Activated T-helper 17 cell treated with anti-CD3 and anti-CD28 coated beads, Interleukin-2, amount 50 U/mL, for 72 hours (primary cell): ENCODE measurements around the gene ZRANB1. TPM values are rescaled to one million over a fixed set of nuclear protein-coding genes. Genes with fewer than 3 reads are reported as not detected.

Experiments used
- ATAC-seq: fragments of 150-1000 bp; cut with Tn5 transposase; replicated peaks from 2 replicates; pipeline ENCODE4 v1.10.0; 2021; ENCODE audit warnings: mild to moderate bottlenecking, moderate library complexity
- H3K27ac Mint-ChIP-seq: one replicate; pipeline ENCODE4 v1.8.0; 2022; ENCODE audit warnings: mixed read lengths
- H3K27me3 Mint-ChIP-seq: one replicate; pipeline ENCODE4 v1.8.0; 2022; ENCODE audit warnings: mixed read lengths
- H3K36me3 Mint-ChIP-seq: one replicate; pipeline ENCODE4 v1.8.0; 2022; ENCODE audit warnings: low read depth, mild to moderate bottlenecking, mixed read lengths
- H3K4me1 Mint-ChIP-seq: one replicate; pipeline ENCODE4 v1.8.0; 2022; ENCODE audit warnings: mixed read lengths
- H3K4me3 Mint-ChIP-seq: one replicate; pipeline ENCODE4 v1.8.0; 2022; ENCODE audit warnings: mild to moderate bottlenecking, mixed read lengths
- H3K9me3 Mint-ChIP-seq: one replicate; pipeline ENCODE4 v1.8.0; 2022; ENCODE audit warnings: mixed read lengths
- total RNA-seq, 2 donors: library from RNA; stranded (reverse); gene quantifications; one replicate each; pipeline ENCODE4 v1.2.3, GENCODE V29; 2022

The ZRANB1 gene
- total RNA-seq, 2 donors from 2014 or later, result 7.9 to 8.7 TPM

GRCh38 chr10:124989526-124989925 lies 47.6 kb downstream of the ZRANB1 start:
- Mint-ChIP-seq H3K27ac (no peak overlapping the region), H3K36me3 (peaks cover 51% of the 10 kb centered on the region), H3K27me3 (no peaks in the 10 kb centered on the region), H3K4me3 (no peak overlapping the region), H3K9me3 (no peaks in the 10 kb centered on the region), H3K4me1 (no peaks in the 10 kb centered on the region)
- ATAC-seq, result no peak

- no peaks in the 10 kb centered on the region for H3K27me3 Mint-ChIP-seq
- no peak for ATAC-seq
- H3K9me3 Mint-ChIP-seq, result no peaks in the 10 kb centered on the region
- H3K27ac Mint-ChIP-seq, result no peak overlapping the region
- peaks cover 37% of the 10 kb centered on the region for H3K36me3 Mint-ChIP-seq
- no peak overlapping the region for H3K4me3 Mint-ChIP-seq
- H3K4me1 Mint-ChIP-seq, result no peaks in the 10 kb centered on the region
These were observed 49.0 kb downstream of the ZRANB1 start for GRCh38 chr10:124990671-124991625.

- Mint-ChIP-seq H3K9me3 (no peaks in the 10 kb centered on the region), H3K27ac (no peak overlapping the region), H3K4me3 (no peak overlapping the region), H3K27me3 (no peaks in the 10 kb centered on the region), H3K36me3 (peaks cover 28% of the 10 kb centered on the region), H3K4me1 (no peaks in the 10 kb centered on the region)
- ATAC-seq, result peak; percentile 38
These were observed 49.9 kb downstream of the ZRANB1 start for GRCh38 chr10:124991835-124992234.

DNA sequence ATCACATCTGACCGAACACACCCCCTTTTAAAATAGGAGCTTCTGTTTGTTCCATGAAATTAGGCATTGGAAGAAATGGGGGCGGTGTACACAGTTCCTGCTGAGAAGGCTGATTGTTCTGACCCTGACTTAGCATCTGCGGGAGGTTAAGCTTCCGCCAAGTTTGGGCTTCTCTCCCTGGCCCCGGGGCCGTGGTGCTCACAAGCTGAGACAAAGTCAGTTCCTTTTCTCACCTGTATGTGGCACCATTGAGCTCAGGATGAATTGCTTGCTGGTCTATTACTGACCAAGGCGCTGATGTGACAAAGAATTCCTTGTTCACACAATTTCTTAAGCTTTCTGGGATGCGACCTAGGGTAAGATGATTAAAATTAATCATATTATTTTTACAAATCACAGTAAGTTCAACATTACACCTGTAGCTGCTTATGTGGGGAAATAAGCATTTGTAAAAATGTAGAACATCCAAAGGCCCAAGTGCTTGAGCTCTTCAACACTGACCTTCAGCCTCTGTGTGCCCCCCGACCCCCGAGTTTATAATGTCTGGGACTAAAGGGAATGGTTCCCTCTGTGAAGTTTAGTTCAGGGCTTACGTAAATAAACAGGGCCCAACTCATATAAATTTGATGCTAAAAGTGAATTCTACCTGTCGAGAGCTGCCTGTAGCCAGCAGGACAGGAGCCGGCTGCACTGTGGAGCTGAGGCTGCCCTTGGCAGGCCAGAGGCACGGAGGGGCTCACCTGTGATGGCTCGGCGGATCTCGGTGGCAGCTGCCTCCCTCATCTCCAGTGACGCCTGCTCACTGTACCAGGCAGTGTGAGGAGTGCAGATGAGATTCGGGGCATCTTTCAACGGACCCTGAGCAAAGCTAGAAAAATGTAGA lies 50.8 kb downstream of the ZRANB1 start:
- H3K27me3 Mint-ChIP-seq, result no peaks in the 10 kb centered on the region
- H3K36me3 Mint-ChIP-seq, result peaks cover 20% of the 10 kb centered on the region
- peak; percentile 62 for ATAC-seq
- H3K4me1 Mint-ChIP-seq, result no peaks in the 10 kb centered on the region
- no peaks in the 10 kb centered on the region for H3K9me3 Mint-ChIP-seq
- H3K27ac Mint-ChIP-seq, result no peak overlapping the region
- H3K4me3 Mint-ChIP-seq, result no peak overlapping the region

DNA sequence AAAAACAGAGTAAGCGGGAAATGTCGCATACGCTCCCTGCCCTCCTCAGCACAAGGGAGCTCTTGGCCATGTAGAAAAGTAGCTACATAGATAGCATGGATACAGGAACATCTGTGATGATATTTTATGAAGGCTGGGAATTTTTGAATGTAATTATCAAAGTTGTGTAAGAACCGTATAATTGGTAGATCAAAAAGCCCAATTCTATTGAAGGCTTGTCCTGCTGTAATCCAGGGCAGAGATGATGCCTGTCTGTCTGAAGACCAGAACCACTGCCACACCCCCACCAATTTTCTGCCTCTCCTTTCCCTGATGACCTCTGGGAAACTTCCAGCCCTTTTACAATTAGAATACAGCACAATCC lies 51.4 kb downstream of the ZRANB1 start:
- H3K36me3 Mint-ChIP-seq, result peaks cover 13% of the 10 kb centered on the region

DNA sequence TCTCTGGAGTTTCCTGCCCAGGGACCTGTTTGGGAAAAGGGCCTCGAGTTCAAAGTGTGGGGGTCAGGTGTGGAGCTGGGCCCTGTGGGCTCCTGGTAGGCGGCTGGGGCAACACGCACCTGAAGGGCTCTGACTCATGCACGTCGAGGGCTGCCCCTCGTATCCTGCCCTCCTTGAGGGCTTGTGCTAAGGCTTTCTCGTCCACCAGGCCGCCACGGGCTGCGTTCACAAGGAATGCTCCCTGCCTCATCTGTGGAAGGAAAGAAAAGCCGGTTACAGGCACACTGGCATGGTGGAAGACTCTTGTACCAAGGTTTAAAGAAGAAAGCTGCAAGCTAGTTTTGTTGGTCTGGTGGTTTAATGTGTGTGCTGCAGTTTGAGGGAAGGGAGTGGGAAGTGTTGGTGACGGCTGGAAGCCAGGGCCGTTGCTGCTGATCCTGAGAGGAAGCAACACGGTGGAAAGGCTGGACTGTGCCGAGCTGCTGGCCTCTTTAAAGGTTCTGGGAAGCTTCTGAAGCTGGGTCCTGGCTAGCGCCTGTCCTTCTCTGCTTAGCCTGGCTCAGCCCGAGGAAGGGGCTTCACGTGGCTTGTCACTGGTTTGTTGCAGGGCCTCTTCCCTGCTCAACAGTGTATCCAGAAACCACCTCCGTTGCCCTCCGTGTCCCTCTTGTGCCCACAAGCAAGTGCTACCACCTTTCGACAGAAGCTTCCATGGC lies 52.0 kb downstream of the ZRANB1 start:
- no peak overlapping the region for H3K27ac Mint-ChIP-seq
- H3K36me3 Mint-ChIP-seq, result peaks cover 8% of the 10 kb centered on the region
- H3K27me3 Mint-ChIP-seq, result no peaks in the 10 kb centered on the region
- no peaks in the 10 kb centered on the region for H3K9me3 Mint-ChIP-seq
- no peak overlapping the region for H3K4me3 Mint-ChIP-seq
- H3K4me1 Mint-ChIP-seq, result no peaks in the 10 kb centered on the region
- no peak for ATAC-seq

More for the DNA sequence above, 51.4 kb downstream of the ZRANB1 start:
- no peak overlapping the region for H3K27ac Mint-ChIP-seq
- no peaks in the 10 kb centered on the region for H3K27me3 Mint-ChIP-seq
- no peak for ATAC-seq
- H3K4me1 Mint-ChIP-seq, result no peaks in the 10 kb centered on the region
- no peaks in the 10 kb centered on the region for H3K9me3 Mint-ChIP-seq
- no peak overlapping the region for H3K4me3 Mint-ChIP-seq

GRCh38 chr10:124994573-124995473 lies 52.9 kb downstream of the ZRANB1 start:
- Mint-ChIP-seq H3K4me3 (no peak overlapping the region), H3K4me1 (no peaks in the 10 kb centered on the region), H3K9me3 (no peaks in the 10 kb centered on the region), H3K27ac (no peak overlapping the region), H3K27me3 (no peaks in the 10 kb centered on the region), H3K36me3 (no peaks in the 10 kb centered on the region)
- no peak for ATAC-seq

DNA sequence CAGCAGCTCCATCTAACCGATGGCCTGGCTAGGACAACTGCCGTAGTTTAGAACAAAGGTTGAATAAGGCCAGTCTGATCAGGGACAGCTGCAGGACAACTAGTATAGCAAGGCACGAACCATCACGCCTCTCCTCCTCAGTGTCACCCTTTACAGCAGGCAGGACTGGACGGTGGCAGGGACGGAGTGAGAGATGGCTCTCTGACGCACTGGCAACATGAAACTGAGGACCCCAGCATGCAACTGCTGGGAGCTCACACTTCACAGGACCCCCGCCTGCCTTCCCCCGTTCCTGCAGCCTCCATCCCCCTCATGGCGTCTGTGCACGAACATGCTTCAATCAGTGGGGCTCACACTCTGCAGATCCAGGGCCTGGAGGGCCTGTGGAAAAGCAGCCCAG lies 53.7 kb downstream of the ZRANB1 start:
- no peaks in the 10 kb centered on the region for H3K9me3 Mint-ChIP-seq
- no peaks in the 10 kb centered on the region for H3K36me3 Mint-ChIP-seq
- no peak for ATAC-seq
- no peaks in the 10 kb centered on the region for H3K27me3 Mint-ChIP-seq
- H3K4me3 Mint-ChIP-seq, result no peak overlapping the region
- no peak overlapping the region for H3K27ac Mint-ChIP-seq
- H3K4me1 Mint-ChIP-seq, result no peaks in the 10 kb centered on the region

- Mint-ChIP-seq H3K4me1 (no peaks in the 10 kb centered on the region), H3K4me3 (no peak overlapping the region), H3K27me3 (no peaks in the 10 kb centered on the region), H3K36me3 (no peaks in the 10 kb centered on the region), H3K27ac (no peak overlapping the region), H3K9me3 (no peaks in the 10 kb centered on the region)
- no peak for ATAC-seq
These were observed 54.4 kb downstream of the ZRANB1 start for GRCh38 chr10:124996127-124996853.

DNA sequence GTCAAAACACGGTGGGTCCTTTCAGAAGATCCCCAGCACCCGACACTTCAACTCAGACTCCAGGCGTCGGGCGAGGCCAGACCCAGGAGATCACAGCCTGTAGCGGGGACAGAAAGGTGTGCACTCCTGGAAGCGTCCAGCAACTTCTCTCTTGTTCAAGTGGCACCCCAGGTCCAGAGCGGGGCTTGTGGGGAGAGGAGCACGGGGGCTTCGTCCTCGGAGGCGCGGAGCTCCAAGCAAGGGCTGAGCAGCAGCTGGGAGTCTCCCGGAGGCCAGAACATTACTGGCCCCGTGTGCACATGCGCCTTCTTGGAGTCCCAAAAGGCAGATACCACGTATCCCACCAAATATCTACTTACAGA lies 54.9 kb downstream of the ZRANB1 start:
- Mint-ChIP-seq H3K4me1 (no peaks in the 10 kb centered on the region), H3K27me3 (no peaks in the 10 kb centered on the region), H3K27ac (no peak overlapping the region), H3K9me3 (no peaks in the 10 kb centered on the region), H3K4me3 (no peak overlapping the region), H3K36me3 (no peaks in the 10 kb centered on the region)
- ATAC-seq, result no peak

- no peak overlapping the region for H3K27ac Mint-ChIP-seq
- H3K4me3 Mint-ChIP-seq, result no peak overlapping the region
- H3K36me3 Mint-ChIP-seq, result no peaks in the 10 kb centered on the region
- ATAC-seq, result no peak
- H3K27me3 Mint-ChIP-seq, result no peaks in the 10 kb centered on the region
- H3K4me1 Mint-ChIP-seq, result no peaks in the 10 kb centered on the region
- H3K9me3 Mint-ChIP-seq, result no peaks in the 10 kb centered on the region
These were observed 55.4 kb downstream of the ZRANB1 start for GRCh38 chr10:124997306-124997705.

DNA sequence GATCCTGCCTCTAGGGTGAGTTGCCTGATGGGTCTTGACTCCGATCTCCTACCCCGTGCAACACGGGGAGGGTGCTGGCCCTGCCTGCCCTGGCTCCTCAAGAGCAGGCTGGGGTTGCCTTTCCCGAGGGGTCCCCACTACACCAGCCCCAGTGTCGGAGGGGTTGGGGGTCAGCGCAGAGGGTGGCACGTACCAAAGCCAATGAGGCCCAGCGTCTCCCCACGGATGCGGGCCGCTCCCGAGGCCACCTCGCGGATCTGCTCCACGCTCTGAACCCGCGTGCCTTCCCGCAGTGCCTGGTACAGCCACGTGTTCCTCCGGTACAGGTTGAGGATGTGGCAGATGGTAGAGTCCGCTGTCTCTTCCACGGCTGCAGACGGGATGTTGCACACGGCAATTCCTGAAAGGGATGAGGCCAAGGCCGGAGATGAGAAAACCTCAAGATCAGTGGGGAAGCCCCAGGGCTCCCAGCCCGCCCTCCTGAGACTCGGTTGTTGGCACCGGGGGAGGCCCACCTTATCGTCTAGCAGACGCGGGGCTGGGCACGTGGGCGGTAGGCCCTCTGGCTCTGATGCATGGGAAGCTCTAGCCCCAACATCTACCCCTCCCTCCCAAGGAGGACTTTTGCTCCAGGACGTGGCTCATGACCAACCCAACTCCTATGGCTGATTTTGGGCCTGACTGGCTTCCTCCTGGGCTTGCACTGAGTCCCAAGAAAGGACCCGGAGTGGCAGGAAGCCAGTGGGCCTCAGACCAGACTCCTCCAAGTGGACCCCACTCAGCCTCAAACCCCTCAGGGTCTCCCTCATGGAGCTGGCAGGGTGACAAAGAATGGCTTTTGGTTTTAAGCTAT lies 56.1 kb downstream of the ZRANB1 start:
- Mint-ChIP-seq H3K27me3 (no peaks in the 10 kb centered on the region), H3K27ac (no peak overlapping the region), H3K4me3 (no peak overlapping the region)

More for the DNA sequence above, 56.1 kb downstream of the ZRANB1 start:
- Mint-ChIP-seq H3K9me3 (no peaks in the 10 kb centered on the region), H3K4me1 (no peaks in the 10 kb centered on the region), H3K36me3 (no peaks in the 10 kb centered on the region)
- ATAC-seq, result no peak
